Fibroblast of the conjunctiva (primary cell): ENCODE data around the gene HIPK4.

Source experiments
- DNase-seq: peaks from one replicate; pipeline ENCODE4 v3.0.0-alpha.2; 2010; ENCODE audit warnings: low read depth

Gene HIPK4

GRCh38 chr19:40365613-40366401 lies 24.2 kb downstream of the HIPK4 start:
- DNase-seq = peak; percentile 55

DNA sequence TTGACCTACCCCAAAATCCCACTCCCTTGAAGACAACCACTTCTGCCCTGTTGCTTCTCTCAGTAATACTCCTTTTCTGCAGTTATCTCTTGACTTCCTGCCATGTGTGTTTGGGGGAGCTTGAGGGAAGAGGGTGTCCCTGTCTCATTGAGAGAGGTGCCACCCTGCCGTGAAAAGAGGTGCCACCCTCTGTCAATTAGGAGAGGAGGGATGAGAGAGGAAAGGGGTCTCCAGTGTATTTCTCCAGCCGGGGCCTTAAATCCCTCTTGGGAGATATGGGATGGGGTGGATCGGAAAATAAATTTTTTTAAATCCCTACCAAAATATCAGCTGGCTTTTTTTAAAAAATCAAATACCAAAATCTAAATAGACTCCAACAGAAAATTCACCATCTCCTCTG lies 25.0 kb downstream of the HIPK4 start:
- no peak for DNase-seq

GRCh38 chr19:40363069-40363468 lies 26.9 kb downstream of the HIPK4 start:
- no peak for DNase-seq

GRCh38 chr19:40362160-40362559 lies 27.8 kb downstream of the HIPK4 start:
- no peak for DNase-seq

DNA sequence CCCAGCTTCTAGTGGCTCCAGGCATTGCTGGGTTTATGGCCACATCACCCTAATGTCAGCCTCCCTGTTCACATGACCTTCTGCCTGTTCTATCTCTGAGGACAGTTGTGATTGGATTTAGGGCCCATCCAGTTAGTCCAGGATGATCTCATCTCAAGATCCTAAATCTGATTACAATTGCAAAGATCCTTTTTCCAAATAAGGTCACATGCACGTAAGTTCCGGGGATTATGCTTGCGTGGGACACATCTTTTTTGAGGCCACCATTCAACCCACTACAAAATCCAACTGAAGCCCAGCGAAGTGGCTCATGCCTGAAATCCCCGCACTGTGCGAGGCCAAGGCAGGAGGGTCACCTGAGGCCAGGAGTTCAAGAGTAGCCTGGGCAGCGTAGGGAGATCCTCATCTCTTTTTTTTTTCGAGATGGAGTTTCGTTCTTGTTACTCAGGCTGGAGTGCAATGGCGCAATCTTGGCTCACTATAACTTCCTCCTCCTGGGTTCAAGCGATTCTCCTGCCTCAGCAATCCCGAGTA lies 29.2 kb downstream of the HIPK4 start:
- no peak for DNase-seq

GRCh38 chr19:40360020-40360707 lies 29.8 kb downstream of the HIPK4 start:
- no peak for DNase-seq

DNA sequence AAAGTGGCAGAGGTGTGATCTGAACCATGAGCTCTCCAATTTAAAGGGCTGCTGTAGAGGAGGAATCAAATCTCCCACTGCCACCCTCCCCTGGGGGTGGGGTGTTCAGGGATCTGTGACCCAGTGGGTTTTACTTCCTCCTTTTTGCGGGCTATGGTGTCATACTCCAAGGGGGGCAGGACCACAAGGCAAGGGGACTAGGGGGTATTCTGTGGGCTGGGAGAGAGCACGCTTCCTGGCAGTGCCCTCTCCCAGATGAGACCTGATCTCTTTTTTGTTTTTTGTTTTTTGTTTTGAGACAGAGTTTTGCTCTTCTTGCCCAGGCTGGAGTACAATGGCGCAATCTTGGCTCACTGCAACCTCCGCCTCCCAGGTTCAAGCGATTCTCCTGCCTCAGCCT lies 31.2 kb downstream of the HIPK4 start:
- DNase-seq = no peak

- DNase-seq = no peak
Measured at GRCh38 chr19:40357640-40358039, 32.3 kb downstream of the HIPK4 start.

DNA sequence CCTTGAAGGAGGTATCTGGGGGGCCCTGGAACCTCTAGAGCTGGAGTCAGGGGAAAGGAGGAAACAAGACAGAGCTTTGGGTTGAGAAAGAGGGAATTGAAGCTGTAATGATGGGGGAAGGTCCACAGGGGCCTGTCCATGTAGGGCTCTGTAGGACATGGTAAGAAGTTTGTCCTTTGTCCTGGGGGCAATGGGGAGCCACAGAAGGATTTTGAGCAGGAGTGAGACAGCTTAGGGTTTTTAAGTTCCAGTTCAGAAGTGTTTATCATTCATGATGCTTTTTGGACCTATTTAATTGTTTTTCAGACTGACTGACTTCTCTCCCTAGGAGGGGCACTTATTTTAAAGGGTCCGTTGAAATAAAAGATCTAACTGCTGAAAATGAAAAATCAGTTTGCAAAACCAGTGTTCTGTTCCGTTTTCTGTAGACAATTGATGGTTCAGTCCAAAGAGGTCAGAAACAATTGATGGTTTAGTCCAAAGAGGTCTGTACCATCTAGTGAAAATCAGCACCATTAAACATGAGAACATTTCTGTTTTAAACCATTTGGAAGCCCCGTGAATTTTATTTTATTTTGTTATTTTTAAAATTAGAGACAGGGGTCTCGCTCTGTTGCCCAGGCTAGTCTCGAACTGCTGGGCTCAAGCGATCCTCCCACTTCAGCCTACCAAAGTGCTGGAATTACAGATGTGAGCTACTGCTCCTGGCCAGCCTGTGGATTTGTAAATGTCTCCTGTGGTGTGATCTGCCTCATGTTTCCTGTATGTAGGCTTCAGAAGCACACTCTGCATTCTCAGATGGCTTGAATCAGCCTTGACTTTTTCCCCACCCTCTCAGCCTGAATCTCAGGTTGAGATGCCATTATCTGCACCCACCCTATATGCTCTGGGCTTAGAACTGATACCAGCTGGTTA lies 33.0 kb downstream of the HIPK4 start:
- DNase-seq = no peak

DNA sequence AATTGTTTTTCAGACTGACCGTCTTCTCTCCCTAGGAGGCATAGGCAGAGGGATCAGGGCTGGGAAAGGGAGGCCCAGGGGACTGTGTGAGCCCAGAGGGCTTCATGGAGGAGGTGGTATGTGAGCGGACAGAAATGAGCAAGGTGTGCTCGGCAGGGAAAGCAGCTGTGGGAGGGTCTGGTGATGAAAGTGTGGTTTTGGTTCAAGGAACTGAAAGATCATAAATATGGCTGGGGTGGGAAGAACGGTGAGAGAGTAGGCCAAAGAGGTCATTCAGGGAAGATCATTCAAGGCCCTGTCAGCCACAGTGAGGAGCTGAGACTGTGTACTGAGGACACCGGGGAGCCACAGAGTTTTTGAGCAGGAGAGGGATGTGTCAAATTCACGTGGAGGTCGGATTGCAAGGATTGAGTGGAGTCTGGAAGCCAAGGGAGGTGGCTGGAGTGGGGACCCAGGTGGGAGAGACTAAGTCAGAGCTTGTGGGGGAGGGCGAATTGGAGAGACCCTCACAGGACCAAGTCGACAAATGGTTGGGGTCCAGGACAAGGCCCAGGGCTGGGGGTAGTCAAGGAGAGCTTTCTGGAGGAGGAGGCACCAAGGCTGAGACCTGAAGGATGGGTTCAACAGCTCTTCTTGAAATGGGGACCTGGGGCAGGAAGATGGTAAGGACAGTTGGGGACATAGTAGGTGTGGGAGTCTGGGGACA lies 33.9 kb downstream of the HIPK4 start:
- DNase-seq = no peak

GRCh38 chr19:40348961-40349507 lies 40.9 kb downstream of the HIPK4 start:
- DNase-seq = peak; percentile 43

DNA sequence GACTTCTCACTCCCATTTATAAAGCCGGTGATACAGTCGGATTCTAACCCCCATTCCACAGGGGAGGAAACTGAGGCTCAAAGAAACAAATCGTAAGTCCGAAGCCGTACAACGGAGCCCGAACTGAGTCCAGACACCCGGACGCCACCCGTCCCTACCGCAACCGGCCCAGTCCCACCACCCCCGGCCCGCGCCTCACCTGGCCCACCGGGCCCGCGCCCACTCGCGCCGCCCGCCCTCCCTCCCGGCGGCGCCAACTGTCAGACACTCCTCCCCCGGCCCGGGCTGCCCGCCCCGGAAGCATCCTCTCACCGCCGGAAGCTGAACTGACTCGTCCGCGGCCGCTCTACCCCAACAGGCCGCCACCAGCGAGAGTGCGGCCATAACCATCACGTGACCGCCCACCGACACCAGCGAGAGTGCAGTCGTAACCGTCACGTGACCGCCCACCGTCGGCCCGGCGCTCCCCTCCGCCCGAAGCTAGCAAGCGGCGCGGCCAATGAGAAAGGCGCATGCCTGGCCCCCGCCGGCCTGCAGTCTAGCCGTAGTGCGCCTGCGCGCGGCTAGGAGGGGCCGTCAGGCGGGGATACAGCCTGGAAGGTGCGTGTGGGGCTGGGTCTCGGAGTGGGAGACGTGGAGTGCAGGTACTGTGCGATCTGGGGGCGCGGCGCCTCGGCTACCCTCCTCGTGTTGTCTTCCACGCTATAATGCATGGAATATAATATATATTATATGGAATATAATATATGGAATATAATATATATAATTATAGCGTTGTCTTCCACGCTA lies 41.7 kb downstream of the HIPK4 start, which contains the start of the genes C19orf47 and PLD3:
C19orf47 (minus strand) TSS at position 273 of the 789 bp plus-strand sequence. CDS start 6,540 bp downstream, outside the sequence.
PLD3 (plus strand) TSS at position 571 of the 789 bp plus-strand sequence. CDS start 17,789 bp downstream, outside the sequence.
- DNase-seq = peak; percentile 99

GRCh38 chr19:40344422-40344821 lies 45.6 kb downstream of the HIPK4 start:
- DNase-seq = no peak

GRCh38 chr19:40342644-40343311 lies 47.2 kb downstream of the HIPK4 start:
- no peak for DNase-seq

GRCh38 chr19:40341601-40342482 lies 48.1 kb downstream of the HIPK4 start:
- no peak for DNase-seq

GRCh38 chr19:40339018-40339728 lies 50.8 kb downstream of the HIPK4 start:
- DNase-seq = no peak

GRCh38 chr19:40337594-40337993 lies 52.4 kb downstream of the HIPK4 start:
- no peak for DNase-seq

DNA sequence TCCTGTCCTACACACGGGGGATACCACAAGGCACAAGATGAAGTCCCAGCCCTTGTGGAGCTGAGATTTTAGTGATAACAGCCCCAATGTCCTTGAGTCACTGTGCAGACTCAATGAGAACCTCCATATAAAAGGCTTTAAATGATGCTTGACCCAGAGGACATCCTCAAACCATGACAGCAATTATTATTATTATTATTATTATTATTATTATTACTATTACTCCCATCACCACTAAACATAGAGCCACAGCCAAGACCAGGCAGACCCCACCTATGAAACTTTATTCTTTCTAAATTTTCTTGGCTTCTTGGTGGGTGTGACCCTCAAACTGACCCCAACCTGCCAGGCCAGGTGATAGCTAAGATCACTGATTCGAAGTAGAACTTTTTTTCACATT lies 52.9 kb downstream of the HIPK4 start:
- no peak for DNase-seq
